Panc1 (cell line): ENCODE measurements around the gene SIRT7.

Source experiments
- CTCF ChIP-seq: fragments of 450-650 bp; IDR thresholded peaks from 2 replicates; pipeline ENCODE4 v1.5.1; 2017; ENCODE audit warnings: mild to moderate bottlenecking
- REST ChIP-seq, 2 experiments: IDR thresholded peaks; 2 replicates each; pipeline ENCODE4 v1.6.1; 2011 to 2012; ENCODE audit warnings: low read depth in 2 of 2, control low read depth in 1 of 2, low read length in 1 of 2, mild to moderate bottlenecking in 1 of 2, moderate library complexity in 1 of 2; ENCODE audit not compliant: insufficient read depth in 1 of 2

- no peak for TF ChIP-seq CTCF
- TF ChIP-seq REST (IDR thresholded peaks at IDR 0.05; ENCODE audit: insufficient read depth in 1 of 2, low read depth in 2 of 2, low read length in 1 of 2), result no peak
Measured at GRCh38 chr17:81916234-81917001, 1.6 kb downstream of the SIRT7 start.
